Left colon (tissue), 2 donors: ENCODE results near the gene EPB41L3. TPM values are rescaled to one million over a fixed set of nuclear protein-coding genes. Genes with fewer than 3 reads are reported as not detected.
A peak's percentile ranks its signal among the peaks of the same experiment; 100 is the strongest.

Experiments
- ATAC-seq: fragments of 200-7000 bp; cut with Tn5 transposase; one replicate; pipeline ENCODE4 v1.9.1; 2020; ENCODE audit warnings: mild to moderate bottlenecking, moderate library complexity
- DNase-seq, 2 donors: peaks; one replicate each; pipeline ENCODE4 v3.0.0-alpha.2; 2020
- intact Hi-C, 2 donors: fragments of 100-400 bp; cut with DNase I in 1 of 2; cut with micrococcal nuclease in 1 of 2; formaldehyde crosslinking; loops; one replicate each; pipeline versions ENCODE4 v1.11.2 to v1.14.0; 2022; cut with DNase I, micrococcal nuclease
- total RNA-seq, 2 donors: library from RNA; stranded (reverse); fragmentation: NEBNext Ultra II Directional; extraction: Animal tissue kit (Norgen Biotek cat#: 25700); gene quantifications; one replicate each; pipeline ENCODE4 v1.2.1, GENCODE V29; 2021
- donor health status: DM: no; HTN: no; CAD: no.
- donor health status: DM: yes; HTN: yes; CAD: no.

EPB41L3 gene
- total RNA-seq, 2 donors from 2014 or later, result 87.7 to 98.6 TPM

- intact Hi-C loops, result no loop called here
- ATAC-seq (peak; percentile 37), DNase-seq (no peak)
These were observed 118.7 kb downstream of the EPB41L3 start for GRCh38 chr18:5424903-5425664.

DNA sequence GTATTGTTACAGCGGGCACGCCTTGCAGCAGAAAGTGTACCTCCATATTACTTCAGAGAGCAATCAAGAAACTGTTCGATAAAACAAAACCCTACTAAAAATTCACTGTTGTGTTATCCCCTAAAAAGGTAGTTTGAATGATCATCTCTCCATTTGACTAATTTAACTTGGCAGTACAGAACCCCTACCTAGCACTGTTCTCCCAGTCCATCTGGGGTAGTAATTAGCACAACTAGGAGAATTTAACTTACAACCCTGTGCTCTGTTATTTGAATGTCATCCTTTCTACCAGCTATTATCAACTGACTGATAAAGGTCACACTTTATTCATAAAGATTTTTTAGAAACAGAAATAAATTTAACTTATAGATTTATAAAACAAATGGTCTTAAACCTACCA, 121.2 kb downstream of the EPB41L3 start:
- intact Hi-C loops, result no loop called here
- DNase-seq (no peak), ATAC-seq (no peak)

GRCh38 chr18:5421981-5422380, 121.8 kb downstream of the EPB41L3 start:
- intact Hi-C loops, result no loop called here
- no peak for ATAC-seq
- DNase-seq, result no peak

GRCh38 chr18:5420906-5421305, 122.9 kb downstream of the EPB41L3 start:
- DNase-seq (no peak), ATAC-seq (no peak)
- intact Hi-C loops, result no loop called here

- intact Hi-C loops, result no loop called here
- DNase-seq (no peak), ATAC-seq (no peak)
These were observed 124.2 kb downstream of the EPB41L3 start for GRCh38 chr18:5419601-5420000.

- intact Hi-C loops, result no loop called here
- ATAC-seq (no peak), DNase-seq (no peak)
These were observed 124.8 kb downstream of the EPB41L3 start for GRCh38 chr18:5419030-5419429.

DNA sequence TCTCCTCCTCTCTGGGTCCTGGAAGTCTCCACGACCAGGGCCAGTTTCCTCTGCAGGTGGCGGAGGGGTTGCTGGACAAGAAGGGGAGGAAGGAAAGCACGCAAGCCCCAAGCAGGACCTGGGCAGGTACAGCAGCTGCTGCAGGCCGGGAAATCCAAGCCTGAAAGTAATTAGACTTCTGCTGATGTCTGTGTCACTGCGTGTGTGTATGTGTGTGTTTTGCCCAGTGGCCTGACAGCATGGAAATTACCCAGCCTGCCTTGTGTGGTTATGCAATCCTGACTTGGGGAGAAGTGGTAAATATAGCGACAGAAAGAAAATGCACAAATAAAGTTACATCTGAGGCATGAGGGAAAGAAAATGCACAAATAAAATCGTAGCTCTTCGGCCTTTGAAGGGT, 126.5 kb downstream of the EPB41L3 start:
- no peak for DNase-seq
- no peak for ATAC-seq
- intact Hi-C loops, result no loop called here

DNA sequence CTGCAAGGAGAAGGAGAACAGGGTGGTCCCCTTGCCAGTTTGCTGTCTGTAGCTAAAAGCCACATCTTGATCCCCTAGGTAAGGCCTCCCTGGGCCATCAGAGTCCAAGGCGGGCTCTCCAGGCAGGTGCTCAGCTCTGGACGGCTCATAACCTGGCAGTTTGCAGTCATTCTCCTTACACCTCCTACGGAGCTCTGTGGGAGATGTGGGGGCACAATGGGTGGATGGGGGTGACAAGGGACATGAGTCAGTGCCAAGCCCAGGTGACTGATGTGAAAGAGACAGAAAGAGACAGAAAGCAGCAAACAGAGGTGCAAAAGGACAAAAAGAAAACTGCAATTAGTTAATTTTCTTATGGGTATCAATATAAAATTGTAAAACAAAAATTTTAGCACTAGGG, 127.7 kb downstream of the EPB41L3 start:
- DNase-seq (no peak), ATAC-seq (no peak)
- intact Hi-C loops, result no loop called here

GRCh38 chr18:5415665-5416064, 128.1 kb downstream of the EPB41L3 start:
- ATAC-seq, result no peak
- DNase-seq, result no peak
- intact Hi-C loops, result no loop called here

GRCh38 chr18:5415031-5415430, 128.8 kb downstream of the EPB41L3 start:
- DNase-seq, result no peak
- intact Hi-C loops, result no loop called here
- ATAC-seq, result no peak

DNA sequence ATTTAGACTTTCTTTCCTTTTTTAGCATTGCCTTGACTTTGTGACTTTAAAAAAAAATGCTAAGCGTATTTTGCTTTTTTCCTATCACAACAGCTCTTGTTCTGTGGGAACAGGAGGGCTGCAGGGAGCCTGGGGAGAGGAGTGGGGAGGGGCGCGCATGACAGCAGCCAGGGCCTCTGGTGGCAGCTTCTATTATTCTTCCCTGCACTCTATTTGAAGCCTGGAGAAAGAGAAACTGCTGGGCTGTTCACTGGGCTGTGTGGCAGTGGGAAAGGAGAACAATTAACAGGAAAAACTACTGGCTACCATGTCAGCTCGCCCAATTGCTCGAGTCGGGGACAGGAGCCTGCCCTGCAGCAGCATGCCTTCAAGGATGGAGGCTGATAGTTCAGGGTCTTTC, 129.3 kb downstream of the EPB41L3 start:
- no peak for ATAC-seq
- intact Hi-C loops, result no loop called here
- DNase-seq, result no peak

GRCh38 chr18:5413447-5413846, 130.3 kb downstream of the EPB41L3 start:
- no peak for ATAC-seq
- DNase-seq, result no peak
- intact Hi-C loops, result no loop called here

- ATAC-seq (no peak), DNase-seq (no peak)
- intact Hi-C loops, result no loop called here
These were observed 133.2 kb downstream of the EPB41L3 start for GRCh38 chr18:5410582-5410981.

- intact Hi-C loops, result no loop called here
- ATAC-seq (no peak), DNase-seq (no peak)
These were observed 145.5 kb downstream of the EPB41L3 start for GRCh38 chr18:5398269-5398668.

GRCh38 chr18:5397102-5397501, 146.7 kb downstream of the EPB41L3 start:
- no peak for ATAC-seq
- DNase-seq, result no peak
- intact Hi-C loops, result no loop called here

- intact Hi-C loops, result no loop called here
- no peak for DNase-seq
- no peak for ATAC-seq
These were observed 147.8 kb downstream of the EPB41L3 start for GRCh38 chr18:5395860-5396448.

DNA sequence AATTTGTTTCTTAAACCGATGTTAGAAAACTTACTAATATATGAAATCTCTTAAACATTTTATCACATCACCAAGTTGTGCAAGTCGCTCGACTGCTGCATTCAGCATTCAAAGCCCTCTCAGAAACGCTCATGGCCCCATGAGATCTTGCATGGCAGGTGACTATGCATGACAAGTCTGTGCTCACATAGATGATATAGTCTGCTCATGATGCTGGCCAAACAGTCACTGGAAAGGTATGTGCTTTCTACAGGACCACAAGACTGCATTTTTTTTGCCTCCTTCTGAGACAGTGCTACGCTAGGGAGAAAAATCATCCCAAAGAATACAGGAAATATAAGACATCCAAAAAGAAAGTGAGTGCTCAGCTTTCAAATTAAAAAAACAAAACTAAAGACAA, 150.0 kb downstream of the EPB41L3 start:
- intact Hi-C loops, result no loop called here
- DNase-seq, result no peak
- no peak for ATAC-seq

GRCh38 chr18:5391409-5391808, 152.4 kb downstream of the EPB41L3 start:
- ATAC-seq, result no peak
- intact Hi-C loops, result no loop called here

GRCh38 chr18:5389356-5389755, 154.4 kb downstream of the EPB41L3 start:
- no peak for ATAC-seq
- DNase-seq, result no peak
- intact Hi-C loops, result no loop called here

More at GRCh38 chr18:5391409-5391808, 152.4 kb downstream of the EPB41L3 start:
- DNase-seq, result no peak

- intact Hi-C loops, result no loop called here
- DNase-seq (no peak), ATAC-seq (no peak)
These were observed 154.9 kb downstream of the EPB41L3 start for GRCh38 chr18:5388896-5389295.

DNA sequence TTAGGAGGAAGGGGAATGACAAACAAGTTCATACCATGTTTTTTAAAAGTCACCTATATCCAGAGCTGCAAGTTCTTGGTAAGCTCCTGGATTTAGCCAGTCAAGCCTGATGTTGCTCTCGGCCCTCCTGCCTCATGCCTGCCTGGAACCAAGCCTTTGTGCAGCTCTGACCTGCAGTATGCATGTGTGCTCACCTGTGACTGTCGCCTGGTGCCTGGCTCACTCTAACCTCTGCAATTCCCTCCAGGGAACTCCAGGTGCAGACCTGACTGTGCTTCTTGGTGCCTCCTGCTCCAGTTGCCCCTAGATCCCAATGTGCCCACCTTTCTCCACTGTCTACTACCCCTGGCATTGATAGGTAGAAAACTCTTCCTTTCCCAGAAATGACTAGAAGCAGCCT, 163.2 kb downstream of the EPB41L3 start:
- intact Hi-C loops, result no loop called here
- DNase-seq (no peak), ATAC-seq (no peak)
